ENCODE measurements around the gene OR5K1. TPM values are rescaled to one million over a fixed set of nuclear protein-coding genes. Genes with fewer than 3 reads are reported as not detected.

OR5K1 gene
- total and polyA plus RNA-seq, 2 of the 8 experiments (the other 6 are each of a cell fraction or from before 2014, with no cell fraction given) = not detected

DNA sequence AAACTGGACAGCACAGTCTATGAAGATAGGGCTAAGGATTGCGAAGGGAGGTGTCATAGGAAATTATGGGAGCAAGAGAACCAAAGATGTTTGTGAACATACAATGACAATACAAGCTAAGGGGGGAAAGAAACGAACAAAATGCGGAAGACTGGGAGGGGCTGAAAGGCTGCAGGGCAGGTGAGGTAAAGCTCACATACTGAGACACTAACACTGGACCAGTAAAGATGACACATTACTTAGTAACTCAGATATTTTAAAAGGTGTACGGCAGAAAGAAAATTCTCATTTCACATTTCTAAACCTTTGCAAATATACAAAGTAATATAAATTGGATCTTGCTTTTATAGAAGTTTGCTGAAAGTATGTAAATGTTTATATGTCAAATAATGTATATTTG is 49.6 kb downstream of the OR5K1 start:
- H2BK15ac ChIP-seq (ENCODE audit: low read length) = no peak overlapping the region
- no peak overlapping the region for H3K23ac ChIP-seq (ENCODE audit: insufficient read length)
- no peak overlapping the region for H2BK20ac ChIP-seq (ENCODE audit: low read length)
- no peak overlapping the region for H4K91ac ChIP-seq (replicated peaks; ENCODE audit: insufficient read length, low read length)
- peaks cover 0 to 15% (median 6%) of the 10 kb centered on the region in 4 experiments; a peak in 5 of 8 replicates for H3K36me3 ChIP-seq (ENCODE audit: control insufficient read depth in 2 of 4, insufficient read depth in 4 of 4, low read length in 3 of 4)
- no peak overlapping the region for H2BK12ac ChIP-seq (ENCODE audit: low read depth, low read length)
- H3K79me2 ChIP-seq (ENCODE audit: control insufficient read depth in 1 of 2, insufficient read depth in 2 of 2, low read length in 2 of 2) = no peaks in the 10 kb centered on the region
- FAIRE-seq (no peak), DNase-seq (ENCODE audit: low read depth in 1 of 2, low spot score in 2 of 2) (no peak)
- H3K4me2 ChIP-seq (ENCODE audit: insufficient read depth in 1 of 2, low read depth in 2 of 2, low read length in 2 of 2) = no peak overlapping the region
- H3K79me1 ChIP-seq (ENCODE audit: low read depth, low read length) = no peaks in the 10 kb centered on the region
- H3K4me3 ChIP-seq (ENCODE audit: extremely low read depth in 1 of 4, insufficient read depth in 2 of 4, low read depth in 3 of 4, low read length in 4 of 4) = no peak overlapping the region
- no peak overlapping the region for H3K9ac ChIP-seq (replicated peaks in 1 of 4; ENCODE audit: extremely low read depth in 1 of 4, low read depth in 3 of 4, low read length in 3 of 4)
- H3K4me1 ChIP-seq (replicated peaks in 1 of 4; ENCODE audit: control insufficient read depth in 3 of 4, insufficient read depth in 4 of 4, low read length in 3 of 4) = no peaks in the 10 kb centered on the region
- H3K27me3 ChIP-seq (replicated peaks in 1 of 4; ENCODE audit: control insufficient read depth in 3 of 4, extremely low read depth in 1 of 4, insufficient read depth in 3 of 4, low read length in 3 of 4) = no peaks in the 10 kb centered on the region
- no peak overlapping the region for H2BK5ac ChIP-seq (ENCODE audit: low read depth, low read length)
- ChIA-PET POLR2A (ENCODE audit: partially characterized antibody) (interaction anchor here (1.6 kb wide), 1 partner anchor 9 kb away, joined by 5 read pairs; the partner anchor contains the start of gene CLDND1), CTCF (ENCODE audit: partially characterized antibody) (interaction anchor here (1.9 kb wide), 1 partner anchor 12 kb away, joined by 5 read pairs; no protein-coding TSS in a partner anchor)
- 92% methylated on average over 4 of the region's 4 CpGs; no CpG with 5 or more reads in 1 of the 2 experiments for WGBS, 2 experiments (ENCODE audit: extremely low coverage in 1 of 2, insufficient coverage in 1 of 2, insufficient read length in 1 of 2, insufficient replicate concordance in 2 of 2, low coverage in 1 of 2, low lambda C conversion rate in 2 of 2, missing lambda C conversion rate in 1 of 2)
- no peaks in the 10 kb centered on the region for H3K9me3 ChIP-seq (ENCODE audit: insufficient read depth in 2 of 2, low read depth in 1 of 2, low read length in 1 of 2)
- H2AFZ ChIP-seq (ENCODE audit: low read length) = no peak overlapping the region
- no peak overlapping the region for H3K18ac ChIP-seq (ENCODE audit: extremely low read depth, low read length)
- no peak overlapping the region for H2AK5ac ChIP-seq (ENCODE audit: low read depth, low read length)
- H3K14ac ChIP-seq (ENCODE audit: insufficient read length) = no peak overlapping the region
- H4K5ac ChIP-seq (ENCODE audit: insufficient read length, low read depth, low read length) = no peak overlapping the region
- H3K56ac ChIP-seq (replicated peaks; ENCODE audit: insufficient read length, low read depth, low read length) = no peak overlapping the region
- H4K8ac ChIP-seq (ENCODE audit: extremely low read depth, insufficient read depth, low read length) = no peak overlapping the region
- H4K20me1 ChIP-seq (replicated peaks in 1 of 2; ENCODE audit: control insufficient read depth in 1 of 2, insufficient read depth in 2 of 2, low read length in 2 of 2) = no peaks in the 10 kb centered on the region
- H3K4ac ChIP-seq (replicated peaks; ENCODE audit: insufficient read length, low read depth, low read length) = no peak overlapping the region
- no peak overlapping the region for H2BK120ac ChIP-seq (replicated peaks; ENCODE audit: low read depth, low read length)
- no peaks in the 10 kb centered on the region for H3K23me2 ChIP-seq (ENCODE audit: low read depth, low read length)
- H3K27ac ChIP-seq (ENCODE audit: low read depth, low read length) = no peak overlapping the region
- TF ChIP-seq KDM1A (IDR thresholded peaks at IDR 0.05; ENCODE audit: borderline replicate concordance, low read length) (no peak), SIX5 (IDR thresholded peaks at IDR 0.05; ENCODE audit: low read depth, low read length) (no peak), CBX5 (IDR thresholded peaks at IDR 0.05; ENCODE audit: low read depth, low read length) (no peak), SUZ12 (IDR thresholded peaks at IDR 0.05; ENCODE audit: low read length) (no peak), EZH2 (IDR thresholded peaks at IDR 0.05; ENCODE audit: low read depth, low read length, severe bottlenecking) (no peak), TBP (IDR thresholded peaks at IDR 0.05; ENCODE audit: low read depth, low read length) (no peak), PHF8 (conservative IDR thresholded peaks at IDR 0.05; ENCODE audit: low read depth, low read length) (no peak), ZNF274 (IDR thresholded peaks at IDR 0.05; ENCODE audit: borderline replicate concordance, extremely low read depth, low read length) (no peak), E2F6 (IDR thresholded peaks at IDR 0.05) (no peak), GTF2F1 (IDR thresholded peaks at IDR 0.05; ENCODE audit: borderline replicate concordance, low read depth, low read length) (no peak)
- TF ChIP-seq, protein P1, sequence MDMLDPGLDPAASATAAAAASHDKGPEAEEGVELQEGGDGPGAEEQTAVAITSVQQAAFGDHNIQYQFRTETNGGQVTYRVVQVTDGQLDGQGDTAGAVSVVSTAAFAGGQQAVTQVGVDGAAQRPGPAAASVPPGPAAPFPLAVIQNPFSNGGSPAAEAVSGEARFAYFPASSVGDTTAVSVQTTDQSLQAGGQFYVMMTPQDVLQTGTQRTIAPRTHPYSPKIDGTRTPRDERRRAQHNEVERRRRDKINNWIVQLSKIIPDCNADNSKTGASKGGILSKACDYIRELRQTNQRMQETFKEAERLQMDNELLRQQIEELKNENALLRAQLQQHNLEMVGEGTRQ (IDR thresholded peaks at IDR 0.05; ENCODE audit: low read length) = no peak
- TF ChIP-seq, protein P2, sequence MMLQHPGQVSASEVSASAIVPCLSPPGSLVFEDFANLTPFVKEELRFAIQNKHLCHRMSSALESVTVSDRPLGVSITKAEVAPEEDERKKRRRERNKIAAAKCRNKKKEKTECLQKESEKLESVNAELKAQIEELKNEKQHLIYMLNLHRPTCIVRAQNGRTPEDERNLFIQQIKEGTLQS (IDR thresholded peaks at IDR 0.05; ENCODE audit: insufficient read depth, low read depth, low read length) = no peak

All from H1 (cell line).